HCT116 (cell line): ENCODE results near the gene SUMO3. TPM values are rescaled to one million over a fixed set of nuclear protein-coding genes. Genes with fewer than 3 reads are reported as not detected.

Experiments
- ATAC-seq: fragments of 200-7000 bp; cut with Tn5 transposase; 2 replicates; pipeline ENCODE4 v1.9.1; 2020; ENCODE audit warnings: mild to moderate bottlenecking, moderate library complexity
- BruUV-seq: library from RNA; stranded (reverse); fragments of 400-500 nt; replicated peaks from 2 replicates; lab custom pipeline; 2021; lab: Mats Ljungman, UMichigan
- CTCF ChIA-PET: fragments of 300-600 bp; sonication (Branson Sonifier 250); formaldehyde crosslinking; loops from one replicate; lab custom pipeline; 2021; ENCODE audit warnings: antibody characterized with exemption; lab: Charles Lee
- POLR2A ChIA-PET: fragments of 300-600, 350-600 bp; sonication (Branson Sonifier 250); formaldehyde crosslinking; loops from one replicate; lab custom pipeline; 2021; ENCODE audit warnings: antibody characterized with exemption; lab: Charles Lee
- RAD21 ChIA-PET, 2 experiments: fragments of 300-600 bp; sonication (Branson Sonifier 250); formaldehyde crosslinking; loops; one replicate each; lab custom pipeline; 2023; ENCODE audit warnings: low total read pairs in 2 of 2; ENCODE audit not compliant: uncharacterized antibody in 2 of 2, unreplicated experiment in 2 of 2, low non-redundant PET in 1 of 2; lab: Charles Lee
- DNase-seq: peaks from one replicate; pipeline ENCODE4 v3.0.0-alpha.2; 2010; ENCODE audit warnings: low read depth, low spot score
- H2AFZ ChIP-seq: fragments of 200-600 bp; shearing (Covaris generic), sonication (generic); 2 replicates; pipeline ENCODE4 v1.6.1; 2017; ENCODE audit warnings: low read depth, mixed run types, mixed read lengths, antibody characterized with exemption, low read length; ENCODE audit not compliant: poor library complexity, severe bottlenecking
- H3K27ac ChIP-seq: 2 replicates; pipeline ENCODE4 v1.5.1; 2012; ENCODE audit warnings: low read depth, low read length
- H3K27me3 ChIP-seq: fragments of 200-600 bp; sonication (generic); 2 replicates; pipeline ENCODE4 v1.6.1; 2016; ENCODE audit warnings: mixed run types, low read length, mixed read lengths; ENCODE audit not compliant: insufficient read depth
- H3K36me3 ChIP-seq, 2 experiments: fragments of 200-500 bp in 1 of 2; fragments of 200-600 bp in 1 of 2; sonication (Bioruptor generic) in 1 of 2; sonication (generic) in 1 of 2; 2 replicates each; pipeline versions ENCODE4 v1.5.1 to v1.6.1; 2014 to 2016; ENCODE audit warnings: low read length in 2 of 2, inconsistent platforms in 1 of 2, mixed read lengths in 1 of 2, mixed run types in 1 of 2; ENCODE audit not compliant: insufficient read depth in 2 of 2, control insufficient read depth in 1 of 2
- H3K4me1 ChIP-seq, 2 experiments: fragments of 200-600 bp in 1 of 2; sonication (generic) in 1 of 2; 2 replicates each; pipeline versions ENCODE4 v1.5.1 to v1.6.1; 2012 to 2017; ENCODE audit warnings: low read length in 2 of 2, inconsistent platforms in 1 of 2, mild to moderate bottlenecking in 1 of 2, mixed read lengths in 1 of 2, mixed run types in 1 of 2, moderate library complexity in 1 of 2; ENCODE audit not compliant: insufficient read depth in 2 of 2, control insufficient read depth in 1 of 2
- H3K4me2 ChIP-seq: fragments of 200-600 bp; sonication (generic); 2 replicates; pipeline ENCODE4 v1.6.1; 2017; ENCODE audit warnings: mixed run types, low read length, mixed read lengths
- H3K4me3 ChIP-seq, 2 experiments: fragments of 200-600 bp in 1 of 2; sonication (generic) in 1 of 2; replicated peaks in 1 of 2; 2 replicates each; pipeline ENCODE4 v1.5.1; 2011 to 2016; ENCODE audit warnings: low read length in 2 of 2, control low read depth in 1 of 2, low read depth in 1 of 2, mild to moderate bottlenecking in 1 of 2, mixed read lengths in 1 of 2, mixed run types in 1 of 2
- H3K79me2 ChIP-seq: fragments of 200-600 bp; sonication (generic); 2 replicates; pipeline ENCODE4 v1.6.1; 2017; ENCODE audit warnings: mild to moderate bottlenecking, mixed run types, low read length, moderate library complexity, mixed read lengths; ENCODE audit not compliant: insufficient read depth
- H3K9ac ChIP-seq: fragments of 200-600 bp; sonication (generic); 2 replicates; pipeline ENCODE4 v1.6.1; 2016; ENCODE audit warnings: low read length, mixed read lengths
- H3K9me2 ChIP-seq: fragments of 200-600 bp; sonication (generic), shearing (Covaris generic); 2 replicates; pipeline ENCODE4 v1.6.1; 2017; ENCODE audit warnings: mixed run types, mild to moderate bottlenecking, moderate library complexity; ENCODE audit not compliant: insufficient read depth
- H3K9me3 ChIP-seq, 2 experiments: fragments of 200-500 bp in 1 of 2; fragments of 200-600 bp in 1 of 2; sonication (Bioruptor generic) in 1 of 2; sonication (generic) in 1 of 2; 2 replicates each; pipeline ENCODE4 v1.6.1; 2014 to 2017; ENCODE audit warnings: low read length in 2 of 2, mixed read lengths in 2 of 2, inconsistent platforms in 1 of 2, low read depth in 1 of 2, mild to moderate bottlenecking in 1 of 2, mixed run types in 1 of 2, moderate library complexity in 1 of 2; ENCODE audit not compliant: control insufficient read depth in 1 of 2, insufficient read depth in 1 of 2
- H4K20me1 ChIP-seq: fragments of 200-600 bp; sonication (generic), shearing (Covaris generic); 2 replicates; pipeline ENCODE4 v1.6.1; 2017; ENCODE audit warnings: mixed run types, mild to moderate bottlenecking, moderate library complexity; ENCODE audit not compliant: insufficient read depth
- ATF3 ChIP-seq: IDR thresholded peaks from 2 replicates; pipeline ENCODE4 v1.6.1; 2012
- CBX3 ChIP-seq: IDR thresholded peaks from 2 replicates; pipeline ENCODE4 v1.6.1; 2012; ENCODE audit warnings: low read depth
- CEBPB ChIP-seq: IDR thresholded peaks from 2 replicates; pipeline ENCODE4 v1.6.1; 2012; ENCODE audit warnings: low read depth
- CTCF ChIP-seq, 3 experiments: fragments of 200-600 bp in 1 of 3; sonication (generic) in 1 of 3; IDR thresholded peaks in 2 of 3; conservative IDR thresholded peaks in 1 of 3; 2 replicates each; pipeline ENCODE4 v1.5.1; 2012 to 2017; ENCODE audit warnings: low read depth in 2 of 3, low read length in 2 of 3, antibody characterized with exemption in 1 of 3, borderline replicate concordance in 1 of 3, control low read depth in 1 of 3, mild to moderate bottlenecking in 1 of 3, mixed read lengths in 1 of 3, mixed run types in 1 of 3, moderate library complexity in 1 of 3; ENCODE audit not compliant: insufficient read depth in 1 of 3
- EGR1 ChIP-seq: IDR thresholded peaks from 2 replicates; pipeline ENCODE4 v1.6.1; 2012; ENCODE audit warnings: low read depth
- ELF1 ChIP-seq: IDR thresholded peaks from 2 replicates; pipeline ENCODE4 v1.6.1; 2012; ENCODE audit warnings: low read depth, borderline replicate concordance
- EZH2 ChIP-seq: fragments of 200-600 bp; sonication (generic); IDR thresholded peaks from 2 replicates; pipeline ENCODE4 v1.6.1; 2017; ENCODE audit warnings: antibody characterized with exemption, mixed run types
- EZH2phosphoT487 ChIP-seq: fragments of 200-600 bp; IDR thresholded peaks from 2 replicates; pipeline ENCODE4 v1.6.1; 2018; ENCODE audit warnings: antibody characterized with exemption, borderline replicate concordance
- FOSL1 ChIP-seq: IDR thresholded peaks from 2 replicates; pipeline ENCODE4 v1.6.1; 2012; ENCODE audit warnings: low read depth
- JUND ChIP-seq: IDR thresholded peaks from 2 replicates; pipeline ENCODE4 v1.6.1; 2012
- POLR2AphosphoS5 ChIP-seq: IDR thresholded peaks from 2 replicates; pipeline ENCODE4 v1.6.1; 2011; ENCODE audit warnings: mild to moderate bottlenecking, low read depth, low read length, moderate library complexity
- RAD21 ChIP-seq: IDR thresholded peaks from 2 replicates; pipeline ENCODE4 v1.6.1; 2012; ENCODE audit warnings: low read depth, mild to moderate bottlenecking
- SIN3A ChIP-seq: IDR thresholded peaks from 2 replicates; pipeline ENCODE4 v1.6.1; 2012; ENCODE audit warnings: low read depth
- SP1 ChIP-seq: IDR thresholded peaks from 2 replicates; pipeline ENCODE4 v1.6.1; 2012; ENCODE audit warnings: low read depth
- SRF ChIP-seq: IDR thresholded peaks from 2 replicates; pipeline ENCODE4 v1.6.1; 2012; ENCODE audit warnings: low read depth
- TCF7L2 ChIP-seq: IDR thresholded peaks from 2 replicates; pipeline ENCODE4 v1.7.0; 2011; ENCODE audit warnings: borderline replicate concordance, inconsistent platforms; ENCODE audit not compliant: insufficient read depth, insufficient read length; ENCODE audit errors: extremely low read depth
- YY1 ChIP-seq: IDR thresholded peaks from 2 replicates; pipeline ENCODE4 v1.6.1; 2011; ENCODE audit warnings: low read length, low read depth, moderate library complexity, mild to moderate bottlenecking; ENCODE audit not compliant: insufficient replicate concordance; ENCODE audit errors: extremely low read depth
- ZBTB33 ChIP-seq: IDR thresholded peaks from 2 replicates; pipeline ENCODE4 v1.6.1; 2011; ENCODE audit warnings: mild to moderate bottlenecking, low read length, moderate library complexity; ENCODE audit not compliant: insufficient replicate concordance; ENCODE audit errors: extremely low read depth
- ZNF274 ChIP-seq: fragments of 200-500 bp; sonication (Bioruptor generic); IDR thresholded peaks from 2 replicates; pipeline ENCODE4 v1.6.1; 2014; ENCODE audit warnings: mild to moderate bottlenecking, low read depth, low read length, inconsistent platforms
- intact Hi-C: fragments of 100-400 bp; cut with micrococcal nuclease; formaldehyde crosslinking; loops from 2 replicates; pipeline ENCODE4 v1.10.0; 2022
- total RNA-seq: library from RNA; stranded (reverse); gene quantifications from one replicate; pipeline ENCODE4 v1.2.1, GENCODE V29; 2021; ENCODE audit not compliant: unreplicated experiment

SUMO3 gene
- total RNA-seq, 1 experiment from 2014 or later = 31.5 TPM

GRCh38 chr21:44773291-44773932 lies 44.5 kb downstream of the SUMO3 start:
- ChIA-PET RAD21 (no interaction called here), POLR2A (no interaction called here), CTCF (no interaction called here)
- Histone ChIP-seq H3K4me2 (no peak overlapping the region), H3K36me3 (peaks cover 39 to 50% of the 10 kb centered on the region in 2 experiments), H3K27me3 (no peaks in the 10 kb centered on the region), H4K20me1 (no peaks in the 10 kb centered on the region), H3K27ac (no peak overlapping the region), H3K9me3 (no peaks in the 10 kb centered on the region), H3K9me2 (no peaks in the 10 kb centered on the region), H3K4me1 (peaks cover 4% of the 10 kb centered on the region in 2 experiments), H2AFZ (no peak overlapping the region), H3K4me3 (no peak overlapping the region), H3K79me2 (peaks cover 45% of the 10 kb centered on the region), H3K9ac (no peak overlapping the region)
- TF ChIP-seq CEBPB (no peak), ZNF274 (no peak), ELF1 (no peak), EZH2phosphoT487 (no peak), SIN3A (no peak), SRF (no peak), EGR1 (no peak), ATF3 (no peak), CBX3 (no peak), CTCF (IDR thresholded peaks at IDR 0.05 in 2 of 3, conservative IDR thresholded peaks at IDR 0.05 in 1 of 3; ENCODE audit: borderline replicate concordance in 1 of 3, insufficient read depth in 1 of 3, low read depth in 2 of 3, low read length in 2 of 3) (no peak), TCF7L2 (no peak), FOSL1 (no peak), EZH2 (no peak), POLR2AphosphoS5 (no peak), JUND (no peak), SP1 (no peak), RAD21 (no peak), YY1 (no peak), ZBTB33 (no peak)
- intact Hi-C loops = no loop called here
- no TSS peak for BruUV-seq
- ATAC-seq = no peak
- no peak for DNase-seq
